ENCODE measurements around the gene ALKBH1.
"Not testable (repeated sequence)": the region's sequence is repeated elsewhere in the genome, so short reads cannot be mapped to it uniquely, and the experiment has no call there.

Gene ALKBH1

GRCh38 chr14:77707724-77708408 lies at the start of gene ALKBH1, which contains the start of gene SLIRP:
TSS of gene ALKBH1 (minus strand) at chr14:77708023. CDS start at chr14:77708004, 19 bp downstream.
TSS of gene SLIRP (plus strand) at chr14:77708103. CDS start at chr14:77708112, 9 bp downstream.
- no peak for TF ChIP-seq CTCF (IDR thresholded peaks at IDR 0.05; ENCODE audit: extremely low read depth, missing control alignments)
- peak; percentile 88 for DNase-seq (ENCODE audit: low spot score)

GRCh38 chr14:77752799-77753516 lies 45.1 kb upstream of the ALKBH1 start:
- no peak for TF ChIP-seq CTCF (IDR thresholded peaks at IDR 0.05; ENCODE audit: extremely low read depth, missing control alignments)
- no peak for DNase-seq (ENCODE audit: low spot score)

- no peak for DNase-seq (ENCODE audit: low spot score)
- no peak for TF ChIP-seq CTCF (IDR thresholded peaks at IDR 0.05; ENCODE audit: extremely low read depth, missing control alignments)
Observed at GRCh38 chr14:77752266-77752665, 44.4 kb upstream of the ALKBH1 start.

- not testable (repeated sequence) for DNase-seq (ENCODE audit: low spot score)
Observed at GRCh38 chr14:77747425-77747824, 39.6 kb upstream of the ALKBH1 start.

- no peak for TF ChIP-seq CTCF (IDR thresholded peaks at IDR 0.05; ENCODE audit: extremely low read depth, missing control alignments)
- DNase-seq (ENCODE audit: low spot score): no peak
Observed at GRCh38 chr14:77746064-77746702, 38.4 kb upstream of the ALKBH1 start.

- DNase-seq (ENCODE audit: low spot score): no peak
- TF ChIP-seq CTCF (IDR thresholded peaks at IDR 0.05; ENCODE audit: extremely low read depth, missing control alignments): no peak
Observed at GRCh38 chr14:77741438-77741837, 33.6 kb upstream of the ALKBH1 start.

GRCh38 chr14:77738559-77739250 lies 30.9 kb upstream of the ALKBH1 start:
- DNase-seq (ENCODE audit: low spot score): peak; percentile 41
- no peak for TF ChIP-seq CTCF (IDR thresholded peaks at IDR 0.05; ENCODE audit: extremely low read depth, missing control alignments)

Data from GM20000 (cell line).